COLO668 (cell line): ENCODE measurements around the gene DNAH8.
"Not testable (repeated sequence)": the region's sequence is repeated elsewhere in the genome, so short reads cannot be mapped to it uniquely, and the experiment has no call there.

Experiments
- DNase-seq: peaks from one replicate; lab custom pipeline; 2025; ENCODE audit not compliant: unreplicated experiment; lab: John Stamatoyannopoulos, UW

DNAH8 gene

DNA sequence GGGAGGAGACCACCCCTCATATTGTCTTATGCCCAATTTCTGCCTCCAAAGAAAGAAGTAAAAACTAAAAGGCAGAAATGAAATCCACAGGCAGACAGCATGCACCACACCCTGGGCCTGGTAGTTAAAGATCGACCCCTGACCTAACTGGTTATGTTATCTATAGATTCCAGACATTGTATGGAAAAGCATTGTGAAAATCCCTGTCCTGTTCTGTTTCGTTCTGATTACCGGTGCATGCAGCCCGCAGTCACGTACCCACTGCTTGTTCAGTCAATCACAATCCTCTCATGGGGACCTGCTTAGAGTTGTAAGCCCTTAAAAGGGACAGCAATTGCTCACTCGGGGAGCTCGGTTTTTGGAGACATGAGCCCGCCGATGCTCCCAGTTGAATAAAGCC is 81.3 kb downstream of the DNAH8 start:
- DNase-seq = not testable (repeated sequence)

DNA sequence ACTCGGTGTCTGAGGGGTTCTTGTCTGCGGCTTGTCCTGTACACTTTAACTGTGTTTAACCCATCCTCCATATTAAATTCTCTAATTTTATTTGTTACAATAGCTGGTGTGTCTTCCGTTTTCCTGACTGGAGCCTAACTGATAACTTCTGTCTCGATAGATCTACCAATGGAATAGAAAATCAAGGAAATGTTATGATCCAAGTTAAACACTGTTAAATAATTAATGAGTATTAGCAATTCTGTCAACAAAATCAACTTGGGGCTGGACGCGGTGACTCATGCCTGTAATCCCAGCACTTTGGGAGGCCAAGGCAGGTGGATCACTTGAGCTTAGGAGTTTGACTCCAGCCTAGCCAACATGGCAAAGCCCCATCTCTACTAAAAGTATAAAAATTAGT is 81.7 kb downstream of the DNAH8 start:
- peak; percentile 12 for DNase-seq

DNA sequence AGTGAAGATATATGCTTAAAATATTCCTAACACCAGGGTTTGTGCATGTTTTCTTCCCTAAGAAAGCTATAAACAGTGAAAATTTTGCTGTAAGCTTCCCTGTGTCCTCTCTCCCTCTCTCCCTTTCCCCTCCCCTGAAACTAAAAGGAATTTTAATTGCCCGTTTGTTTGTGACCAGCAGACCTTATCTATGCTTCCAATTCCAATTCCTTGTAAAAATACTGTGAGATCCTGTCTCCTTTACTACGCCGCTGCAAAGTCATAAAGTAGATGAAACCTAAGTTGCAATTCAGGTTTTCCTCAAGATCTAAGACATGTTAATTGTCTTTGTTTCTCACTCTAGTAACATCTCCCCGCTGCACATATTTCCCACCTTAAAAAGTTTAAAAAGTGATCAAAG is 82.3 kb downstream of the DNAH8 start:
- no peak for DNase-seq

DNA sequence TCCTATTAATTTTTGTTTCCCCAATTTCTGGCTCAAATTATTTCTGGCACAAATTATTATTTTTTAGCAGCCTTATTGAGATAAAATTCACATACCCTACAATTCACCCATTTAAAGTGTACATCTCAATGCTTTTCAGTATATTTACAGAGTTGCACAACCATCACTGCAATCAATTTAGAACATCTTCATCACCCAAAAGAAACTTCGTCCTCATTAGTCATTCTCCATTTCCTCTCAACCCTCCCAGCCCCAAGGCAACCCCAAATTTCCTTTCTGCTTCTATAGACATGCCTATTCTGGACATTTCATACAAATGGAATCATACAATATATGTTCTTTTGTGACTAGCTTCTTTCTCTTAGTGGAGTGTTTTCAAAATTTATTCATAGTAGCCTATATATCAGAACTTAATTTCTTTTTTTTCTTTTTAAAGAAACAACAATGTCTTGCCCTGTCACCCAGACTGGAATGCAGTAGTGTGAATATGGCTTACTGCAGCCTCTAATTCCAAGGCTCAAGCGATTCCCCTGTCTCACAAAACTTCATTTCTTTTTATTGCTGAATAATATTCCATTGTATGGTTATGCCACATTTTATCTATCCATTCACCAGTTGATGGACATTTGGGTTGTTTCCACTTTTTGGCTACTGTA is 84.5 kb downstream of the DNAH8 start:
- DNase-seq = no peak

DNA sequence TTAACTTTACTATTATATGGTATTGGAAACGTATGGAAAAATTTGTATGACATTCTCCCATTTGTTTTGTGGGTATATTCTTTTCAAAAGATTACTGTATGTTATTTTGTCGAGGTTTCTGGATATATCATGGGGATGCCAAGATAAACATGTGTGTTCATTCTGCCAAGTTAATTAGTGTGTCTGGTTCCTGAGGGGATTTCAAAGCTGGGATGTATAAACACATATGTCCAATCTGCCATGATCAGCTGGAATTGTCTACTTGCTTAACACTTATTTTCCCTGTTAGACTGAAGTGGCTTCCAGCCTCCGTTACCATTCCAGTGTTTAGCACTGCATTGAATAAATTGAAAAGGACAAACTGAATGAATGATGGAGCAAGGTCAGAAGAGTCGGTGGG is 86.2 kb downstream of the DNAH8 start:
- no peak for DNase-seq

DNA sequence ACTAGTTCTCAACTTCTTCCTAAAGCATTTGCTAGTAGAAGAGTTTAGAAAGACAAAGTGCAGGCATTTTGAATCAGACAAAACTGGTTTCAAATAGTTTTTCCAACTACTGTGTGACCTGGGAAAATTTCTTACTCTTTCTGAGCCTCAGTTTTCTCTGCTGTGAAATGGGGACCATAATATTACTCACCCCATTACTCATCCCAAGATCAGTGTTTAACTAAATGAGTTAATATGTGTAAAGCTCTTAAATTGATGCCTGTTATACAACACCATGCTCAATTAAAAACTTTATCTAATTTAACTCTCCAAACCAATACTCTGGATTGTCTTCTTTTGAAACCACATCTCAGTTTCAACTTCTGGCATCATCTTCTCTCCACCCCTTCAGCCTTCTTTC is 87.4 kb downstream of the DNAH8 start:
- DNase-seq = no peak

DNA sequence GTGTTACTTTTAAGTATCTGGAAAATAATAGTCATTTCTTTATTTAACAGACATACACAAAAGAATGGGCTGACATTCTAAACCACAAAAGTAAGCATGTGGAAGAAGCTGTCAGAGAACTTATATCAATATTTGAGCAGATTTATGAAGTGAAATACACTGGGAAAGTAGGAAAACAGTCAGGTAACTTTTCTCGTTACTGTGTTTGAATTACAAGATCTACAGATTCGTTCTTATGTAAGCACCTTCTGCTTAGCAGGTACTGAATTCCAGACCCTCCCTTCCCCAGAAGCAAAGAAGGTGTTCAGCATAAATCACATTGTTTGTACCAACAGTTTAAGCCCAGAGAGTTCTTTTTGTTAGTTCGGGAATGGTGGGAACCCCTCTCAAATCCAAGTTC is 88.0 kb downstream of the DNAH8 start:
- DNase-seq = no peak

DNA sequence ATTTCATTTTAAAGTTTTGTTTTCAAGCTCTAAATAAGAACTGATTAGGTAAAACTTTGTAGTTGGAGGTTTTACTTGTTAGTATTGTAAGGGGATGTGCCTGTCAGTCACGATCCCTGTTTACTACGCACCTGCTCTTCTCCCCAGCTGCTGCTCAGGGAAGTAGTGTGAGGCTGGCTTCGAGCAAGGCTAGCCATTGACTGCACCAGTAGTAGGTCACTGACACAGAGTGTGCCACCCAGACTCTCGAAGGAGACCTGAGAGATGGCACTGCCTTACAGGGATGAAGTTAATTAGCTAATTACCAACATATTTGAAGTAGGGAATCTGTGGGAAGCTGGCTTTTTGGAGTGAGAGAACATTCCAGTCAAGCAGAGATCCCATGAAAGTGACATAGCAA is 89.2 kb downstream of the DNAH8 start:
- peak; percentile 1 for DNase-seq

DNA sequence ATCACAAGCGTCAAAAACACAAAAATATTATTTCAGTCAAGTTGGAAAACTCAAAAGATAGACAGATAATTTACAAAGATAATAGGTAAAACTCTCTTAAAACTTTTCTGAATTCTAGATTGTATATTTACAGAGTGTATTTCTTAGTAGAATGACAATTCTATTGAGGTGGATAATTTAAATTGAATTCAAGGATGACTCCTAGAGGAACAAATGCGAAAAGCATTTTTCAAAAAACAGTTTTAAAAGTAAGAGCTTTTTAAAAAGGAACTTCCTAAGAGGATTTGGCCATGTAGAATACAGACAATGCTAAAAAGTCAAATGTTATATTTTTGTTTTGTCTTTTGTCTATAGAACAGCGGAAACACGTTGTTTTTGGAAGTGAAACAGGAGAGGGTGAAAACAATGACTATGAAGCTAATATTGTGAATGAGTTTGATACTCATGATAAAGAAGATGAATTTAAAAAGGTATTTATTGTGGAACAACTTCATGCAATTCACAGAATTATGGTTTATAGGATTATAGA is 90.1 kb downstream of the DNAH8 start:
- DNase-seq = no peak

DNA sequence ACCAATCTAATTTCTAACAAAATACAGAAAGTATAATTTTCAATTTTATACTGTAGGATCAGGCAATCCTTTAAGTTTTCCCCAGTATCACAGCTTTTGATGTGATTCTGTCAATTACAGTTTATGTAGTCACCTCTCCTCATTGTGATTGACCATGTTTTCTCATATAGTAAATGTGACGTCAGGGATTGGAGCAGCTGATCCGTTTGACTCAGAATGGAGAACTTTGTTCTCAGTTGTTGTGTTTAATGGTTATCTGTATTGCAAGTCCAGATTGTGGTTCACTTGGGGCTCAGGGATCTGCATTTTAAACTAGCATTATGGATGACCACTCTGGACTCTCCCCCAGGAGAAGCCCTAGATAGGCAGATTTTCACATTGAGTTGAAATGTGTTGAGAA is 90.6 kb downstream of the DNAH8 start:
- DNase-seq = no peak

DNA sequence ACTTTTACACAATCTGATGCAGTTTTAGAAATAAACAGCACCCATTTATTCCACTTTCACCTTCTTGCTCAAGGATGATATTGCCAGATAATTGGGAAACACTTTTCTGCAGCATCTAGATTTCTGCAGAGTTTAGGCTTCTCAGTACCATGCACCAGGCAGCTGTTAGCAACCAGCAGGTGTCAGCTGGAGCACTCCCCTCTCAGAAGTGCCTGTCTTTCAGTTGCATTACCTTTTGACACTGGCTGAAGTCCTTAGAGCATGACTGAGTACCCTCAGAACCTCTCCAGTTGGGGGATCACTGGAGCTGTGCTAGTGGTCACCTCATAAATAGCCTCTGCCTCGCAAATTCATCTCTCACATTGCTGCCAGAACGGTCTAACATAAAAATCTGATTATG is 91.2 kb downstream of the DNAH8 start:
- peak; percentile 5 for DNase-seq

DNA sequence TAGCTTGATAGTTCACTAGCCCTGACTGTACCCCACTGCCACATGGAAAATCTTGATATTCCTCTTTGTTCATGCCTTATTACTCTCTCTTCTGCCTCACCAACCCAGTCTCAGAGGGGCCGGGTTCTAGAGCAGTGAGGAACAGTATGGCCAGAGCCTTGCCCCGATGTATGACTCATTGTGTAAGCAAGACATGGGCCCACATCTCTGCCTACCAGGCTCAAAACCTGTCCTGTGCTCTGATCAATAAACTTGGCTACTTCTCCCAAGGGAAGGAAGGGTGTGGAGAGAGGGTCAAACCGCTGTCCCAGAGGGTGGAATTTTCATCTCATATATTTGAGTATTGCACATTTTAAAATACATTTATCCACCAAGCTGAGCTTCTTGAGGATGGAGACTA is 91.7 kb downstream of the DNAH8 start:
- no peak for DNase-seq

DNA sequence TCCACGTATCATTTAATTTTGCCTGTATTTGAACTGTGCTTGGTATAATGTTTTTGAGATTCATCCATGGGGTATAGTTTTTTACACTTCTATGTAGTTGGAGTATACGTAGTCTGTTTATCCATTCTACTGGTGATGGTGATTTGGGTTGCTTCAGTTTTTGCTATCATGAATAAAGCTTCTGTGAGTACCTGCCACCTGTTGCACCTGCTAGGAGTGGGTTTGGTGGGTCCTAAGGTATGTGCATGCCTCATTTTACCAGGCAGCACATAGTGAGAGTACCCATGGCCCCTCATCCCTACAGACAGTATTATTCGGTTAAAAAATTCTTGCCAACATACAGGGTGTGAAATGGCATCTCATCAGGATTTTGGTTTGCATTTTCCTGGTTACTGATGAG is 92.9 kb downstream of the DNAH8 start:
- DNase-seq = no peak

DNA sequence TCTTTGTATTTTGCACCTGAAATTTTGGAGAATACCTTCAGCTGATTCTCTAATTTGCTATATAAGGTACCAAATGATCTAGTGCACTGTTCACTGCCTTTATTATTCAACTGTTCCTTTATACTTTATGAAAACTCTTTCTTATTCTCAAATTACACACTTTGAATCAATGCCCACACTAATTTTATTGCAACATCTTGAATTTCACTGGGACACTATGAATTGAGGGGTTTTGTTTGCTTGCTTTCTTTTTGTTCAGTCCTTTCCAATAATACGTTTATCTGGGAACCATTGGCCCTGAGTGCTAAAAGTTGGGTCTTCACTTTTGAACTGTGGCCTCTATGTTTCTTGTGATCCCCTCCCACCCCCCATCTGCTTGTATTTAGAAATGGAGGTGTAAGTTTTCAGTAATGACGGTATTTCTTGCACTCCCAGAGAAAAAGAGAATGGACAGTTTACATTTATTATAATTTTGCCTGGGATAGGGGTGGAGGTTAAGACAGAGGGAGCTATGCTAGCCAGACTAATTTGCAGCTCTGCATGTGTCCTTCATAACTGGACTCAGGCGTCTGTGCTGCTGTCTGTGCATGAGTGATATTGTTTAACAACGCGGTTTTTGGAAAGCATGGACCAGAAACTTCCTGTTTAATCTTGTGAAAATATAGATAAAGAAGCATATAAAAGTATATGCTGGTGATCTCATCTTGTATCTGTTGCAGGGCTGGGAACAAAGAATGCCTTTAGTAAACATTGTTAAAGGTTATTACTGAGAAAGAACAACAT is 98.1 kb downstream of the DNAH8 start:
- no peak for DNase-seq

DNA sequence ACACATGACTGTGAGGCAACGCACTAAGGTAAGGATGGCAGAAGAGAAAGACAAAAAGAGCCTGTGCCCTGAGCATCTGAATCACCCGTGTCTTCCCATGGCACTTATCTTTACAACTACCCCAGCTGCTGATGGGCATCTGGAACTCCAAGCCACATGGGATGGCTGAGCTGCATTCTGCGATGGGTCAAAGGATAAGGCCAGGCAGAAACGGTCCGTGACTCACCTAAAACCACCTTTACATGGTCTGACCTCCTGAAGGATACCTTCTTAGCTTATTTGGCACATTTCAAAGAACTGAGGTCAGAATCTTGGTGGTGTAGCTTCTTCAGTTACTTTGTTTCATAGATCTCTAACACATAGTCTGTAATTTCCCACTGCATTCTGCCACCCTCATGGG is 99.7 kb downstream of the DNAH8 start:
- DNase-seq = no peak

DNA sequence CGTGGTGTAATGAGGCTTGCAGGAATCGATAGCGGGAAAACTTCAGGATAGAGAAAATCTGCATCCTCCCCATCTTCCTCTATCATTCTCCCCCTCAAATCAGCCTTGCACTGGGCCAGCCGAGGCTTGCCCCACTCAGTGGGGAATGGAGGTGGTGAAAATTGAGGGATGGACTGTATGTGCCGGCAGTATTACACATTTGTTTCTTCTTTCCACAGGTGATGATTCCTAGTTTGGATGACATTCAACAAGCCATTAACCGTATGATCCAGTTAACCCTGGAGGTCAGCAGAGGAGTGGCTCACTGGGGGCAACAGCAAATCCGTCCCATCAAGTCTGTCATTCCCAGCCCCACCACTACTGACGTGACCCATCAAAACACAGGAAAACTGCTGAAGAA is 100.1 kb downstream of the DNAH8 start:
- no peak for DNase-seq

DNA sequence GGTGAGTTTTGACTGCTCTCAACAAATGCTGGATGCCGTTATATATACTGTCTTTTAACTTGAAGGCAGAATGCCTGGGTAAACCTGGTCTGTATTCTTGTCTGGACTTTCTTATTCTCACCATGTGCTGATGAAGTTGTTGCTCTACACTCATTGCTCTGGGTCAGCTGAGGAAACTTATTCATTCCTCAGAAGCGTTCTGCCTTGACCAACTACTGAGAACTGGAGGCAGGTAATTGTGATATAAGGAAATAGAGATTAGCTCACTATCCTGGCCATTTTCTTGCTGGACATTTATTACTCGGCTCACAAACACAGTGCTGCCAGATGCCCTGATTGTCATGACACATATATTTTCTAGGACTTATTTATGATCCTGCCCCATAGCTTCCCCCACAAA is 103.6 kb downstream of the DNAH8 start:
- DNase-seq = no peak

DNA sequence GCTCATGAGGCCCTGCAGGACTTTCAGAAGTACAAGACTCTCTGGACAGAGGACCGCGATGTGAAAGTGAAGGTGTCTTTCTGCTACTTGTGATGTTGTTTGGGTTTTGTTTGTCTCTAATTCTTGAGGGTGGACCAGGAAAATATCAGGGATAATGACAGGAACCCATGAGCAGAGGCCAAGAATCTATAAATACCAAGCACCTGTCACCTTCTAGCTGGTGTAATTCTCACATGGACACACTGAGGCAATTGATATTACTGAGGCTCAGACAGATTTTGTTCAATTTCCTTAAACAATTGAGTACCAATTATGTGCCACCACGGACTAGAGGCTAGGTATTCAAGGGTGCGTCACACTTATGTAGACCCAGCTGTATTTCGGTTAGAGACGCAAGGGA is 107.9 kb downstream of the DNAH8 start:
- no peak for DNase-seq

DNA sequence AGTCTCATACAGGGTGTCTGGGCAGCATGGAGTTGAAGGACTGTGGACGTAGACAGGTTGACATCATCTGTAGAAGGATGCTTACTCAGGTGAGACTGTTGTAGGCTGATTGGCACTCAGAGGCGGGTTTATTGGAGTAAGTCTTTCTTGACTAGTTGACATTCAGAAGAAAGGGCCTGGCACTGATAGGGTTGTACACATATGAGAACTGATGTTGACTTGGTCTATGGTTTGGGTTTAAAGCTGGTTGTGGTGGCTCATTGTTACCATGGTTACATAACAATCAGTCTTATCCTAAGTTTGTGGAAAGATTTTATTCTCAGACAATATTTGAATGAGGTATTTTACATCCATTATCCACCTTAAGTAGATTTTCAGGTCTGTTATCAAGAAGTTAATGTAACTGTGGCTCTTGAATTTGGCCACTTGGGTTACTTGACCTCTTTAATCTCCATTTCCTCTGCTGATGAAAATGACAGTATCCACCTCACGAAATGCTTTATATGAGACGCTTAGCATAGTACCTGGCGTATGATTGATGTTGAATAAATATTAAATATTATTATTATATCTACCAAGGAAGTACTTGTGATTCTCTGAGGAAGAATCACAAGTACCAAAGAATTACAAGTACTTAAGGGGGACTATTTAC is 109.3 kb downstream of the DNAH8 start:
- DNase-seq = no peak

DNA sequence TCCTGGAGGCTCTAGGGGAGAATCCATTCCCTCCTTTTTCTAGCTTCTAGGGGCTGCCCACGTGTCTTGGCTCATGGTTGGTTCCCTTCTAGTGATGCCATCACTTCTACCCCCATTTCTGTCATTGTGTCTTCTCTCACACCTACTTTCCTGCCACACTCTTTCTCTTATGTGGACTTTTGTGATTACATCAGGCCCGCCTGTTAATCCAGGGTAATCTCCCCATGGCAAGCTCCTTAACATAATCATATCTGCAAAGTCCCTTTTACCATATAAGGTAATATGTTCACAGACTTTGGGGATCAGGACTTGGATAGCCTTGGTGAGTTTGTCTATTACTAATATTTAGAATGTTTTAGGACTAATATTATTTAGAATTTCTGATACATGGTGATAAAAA is 111.9 kb downstream of the DNAH8 start:
- DNase-seq = no peak

DNA sequence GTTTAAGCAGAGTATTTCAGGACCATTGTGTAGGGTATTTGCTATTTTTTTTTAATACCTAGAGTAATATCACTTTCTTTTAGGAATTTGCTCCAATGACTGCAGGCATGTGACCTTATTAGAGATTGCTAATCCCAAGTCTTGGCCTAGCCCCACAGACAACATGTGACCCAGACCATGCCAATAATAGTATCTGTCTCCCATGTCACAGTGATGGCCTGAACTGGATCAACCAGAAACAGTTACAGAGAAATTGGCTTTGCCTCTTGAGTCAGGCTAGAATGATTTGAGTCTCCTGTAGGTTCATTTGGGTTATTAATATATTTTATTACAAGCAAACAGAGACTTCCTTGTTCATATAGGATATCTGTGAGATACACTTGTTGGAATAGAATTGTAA is 116.8 kb downstream of the DNAH8 start:
- no peak for DNase-seq

DNA sequence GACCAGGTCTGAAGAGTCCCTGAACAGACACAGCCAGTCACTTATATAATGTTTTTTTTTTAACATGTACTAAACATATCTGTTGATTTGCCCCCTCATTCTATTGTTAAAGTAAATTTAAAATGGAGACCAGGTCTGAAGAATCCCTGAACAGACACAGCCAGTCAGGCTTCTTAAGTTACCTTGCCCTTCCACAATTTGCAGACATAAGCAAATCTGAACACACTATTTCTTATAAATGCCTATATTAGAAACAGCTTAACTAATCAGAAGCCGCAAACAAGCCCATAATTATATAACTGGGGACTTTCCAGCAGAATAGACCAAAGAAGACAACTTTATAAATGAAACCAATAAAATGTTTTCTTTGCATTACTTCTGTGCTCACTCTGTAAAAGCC is 118.2 kb downstream of the DNAH8 start:
- no peak for DNase-seq
